Loucy (cell line): ENCODE results near the gene TXNDC11.

Experiments used
- H2AFZ ChIP-seq: fragments of 200-600 bp; sonication (generic); 2 replicates; pipeline ENCODE4 v1.6.0; 2016; ENCODE audit warnings: antibody characterized with exemption, mild to moderate bottlenecking, low read length, moderate library complexity
- H3F3A ChIP-seq: fragments of 200-600 bp; 2 replicates; pipeline ENCODE4 v1.6.0; 2016; ENCODE audit warnings: antibody characterized with exemption, low read depth, mild to moderate bottlenecking
- H3K27me3 ChIP-seq: fragments of 200-600 bp; sonication (generic); 2 replicates; pipeline ENCODE4 v1.6.1; 2014; ENCODE audit warnings: low read length, mild to moderate bottlenecking; ENCODE audit not compliant: insufficient read depth, poor library complexity, severe bottlenecking
- H3K36me3 ChIP-seq: fragments of 200-600 bp; sonication (generic); 2 replicates; pipeline ENCODE4 v1.6.1; 2016; ENCODE audit warnings: low read length; ENCODE audit not compliant: insufficient read depth
- H3K4me1 ChIP-seq: fragments of 200-600 bp; sonication (generic); 2 replicates; pipeline ENCODE4 v1.5.1; 2014; ENCODE audit warnings: low read length, mild to moderate bottlenecking; ENCODE audit not compliant: insufficient read depth, poor library complexity, severe bottlenecking
- H3K4me2 ChIP-seq: fragments of 200-600 bp; sonication (generic); 2 replicates; pipeline ENCODE4 v1.6.0; 2014; ENCODE audit warnings: antibody characterized with exemption, low read length, low read depth, mild to moderate bottlenecking; ENCODE audit not compliant: poor library complexity, severe bottlenecking
- H3K4me3 ChIP-seq: fragments of 200-600 bp; sonication (generic); 2 replicates; pipeline ENCODE4 v1.5.1; 2014; ENCODE audit warnings: low read length, mild to moderate bottlenecking, mixed read lengths; ENCODE audit not compliant: poor library complexity, severe bottlenecking
- H3K79me2 ChIP-seq: fragments of 200-600 bp; sonication (generic); 2 replicates; pipeline ENCODE4 v1.6.1; 2014; ENCODE audit warnings: low read length; ENCODE audit not compliant: insufficient read depth
- H3K9ac ChIP-seq: fragments of 200-600 bp; sonication (generic); 2 replicates; pipeline ENCODE4 v1.6.0; 2014; ENCODE audit warnings: mild to moderate bottlenecking, low read depth, low read length, moderate library complexity; ENCODE audit not compliant: poor library complexity, severe bottlenecking
- H3K9me2 ChIP-seq: fragments of 200-600 bp; sonication (generic); replicated peaks from 2 replicates; pipeline ENCODE4 v1.6.1; 2016; ENCODE audit warnings: low read depth, low read length, mixed read lengths
- H3K9me3 ChIP-seq: fragments of 200-600 bp; sonication (generic); 2 replicates; pipeline ENCODE4 v1.6.1; 2014; ENCODE audit warnings: mild to moderate bottlenecking, antibody characterized with exemption, low read length, low read depth; ENCODE audit not compliant: insufficient read depth
- H4K20me1 ChIP-seq: fragments of 200-600 bp; sonication (generic); 2 replicates; pipeline ENCODE4 v1.6.0; 2014; ENCODE audit warnings: antibody characterized with exemption, low read length, mild to moderate bottlenecking; ENCODE audit not compliant: insufficient read depth, poor library complexity, severe bottlenecking
- EZH2phosphoT487 ChIP-seq: fragments of 200-600 bp; IDR thresholded peaks from 2 replicates; pipeline ENCODE4 v1.6.1; 2018; ENCODE audit warnings: antibody characterized with exemption, mild to moderate bottlenecking, moderate library complexity, borderline replicate concordance
- TF ChIP-seq, protein P1 (sequence below): fragments of 200-600 bp; sonication (generic); conservative IDR thresholded peaks from 2 replicates; pipeline ENCODE4 v1.5.1; 2014; ENCODE audit warnings: mild to moderate bottlenecking, antibody characterized with exemption, low read length

The TXNDC11 gene

DNA sequence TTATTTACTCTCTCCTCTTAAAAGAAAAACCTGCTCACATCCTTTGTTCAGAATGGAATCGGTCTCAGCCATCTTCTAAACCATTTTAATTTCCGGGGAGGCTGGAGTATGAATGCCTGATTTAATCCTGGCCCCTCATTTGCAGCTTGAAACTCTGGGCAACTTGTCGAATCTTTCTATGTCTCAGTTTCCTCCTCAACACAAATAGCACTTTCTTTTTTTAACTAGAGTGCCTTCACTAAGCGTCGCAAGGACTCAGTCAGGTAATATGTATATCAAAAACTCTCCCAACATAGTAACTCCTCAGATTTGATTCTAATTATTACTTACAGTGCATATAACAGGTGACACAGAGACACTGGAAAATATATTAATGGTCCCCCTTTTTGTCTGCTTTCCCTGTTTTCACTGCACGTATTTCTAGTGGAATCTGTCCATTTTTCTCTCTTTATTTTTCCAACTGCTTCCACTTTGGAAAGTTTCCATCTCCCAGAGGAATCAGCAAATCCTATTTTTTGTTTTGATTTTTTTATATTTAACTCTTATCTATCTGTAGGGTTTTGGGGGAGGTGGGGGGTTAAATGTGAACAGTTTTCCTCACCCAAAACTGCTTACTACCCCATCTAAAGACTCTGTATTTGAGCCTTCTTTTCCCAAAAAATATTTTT lies 55.8 kb downstream of the TXNDC11 start:
- Histone ChIP-seq H3K4me2 (no peak overlapping the region), H3K9me3 (no peaks in the 10 kb centered on the region), H3K9ac (no peak overlapping the region), H2AFZ (no peak overlapping the region), H3K9me2 (no peaks in the 10 kb centered on the region), H3K36me3 (peaks cover 42% of the 10 kb centered on the region; the same call in 1 of the 2 replicates), H4K20me1 (no peaks in the 10 kb centered on the region), H3K27me3 (no peaks in the 10 kb centered on the region), H3K4me3 (no peak overlapping the region), H3K79me2 (no peaks in the 10 kb centered on the region), H3K4me1 (peaks cover under 1% of the 10 kb centered on the region), H3F3A (no peaks in the 10 kb centered on the region)
- TF ChIP-seq, protein P1, sequence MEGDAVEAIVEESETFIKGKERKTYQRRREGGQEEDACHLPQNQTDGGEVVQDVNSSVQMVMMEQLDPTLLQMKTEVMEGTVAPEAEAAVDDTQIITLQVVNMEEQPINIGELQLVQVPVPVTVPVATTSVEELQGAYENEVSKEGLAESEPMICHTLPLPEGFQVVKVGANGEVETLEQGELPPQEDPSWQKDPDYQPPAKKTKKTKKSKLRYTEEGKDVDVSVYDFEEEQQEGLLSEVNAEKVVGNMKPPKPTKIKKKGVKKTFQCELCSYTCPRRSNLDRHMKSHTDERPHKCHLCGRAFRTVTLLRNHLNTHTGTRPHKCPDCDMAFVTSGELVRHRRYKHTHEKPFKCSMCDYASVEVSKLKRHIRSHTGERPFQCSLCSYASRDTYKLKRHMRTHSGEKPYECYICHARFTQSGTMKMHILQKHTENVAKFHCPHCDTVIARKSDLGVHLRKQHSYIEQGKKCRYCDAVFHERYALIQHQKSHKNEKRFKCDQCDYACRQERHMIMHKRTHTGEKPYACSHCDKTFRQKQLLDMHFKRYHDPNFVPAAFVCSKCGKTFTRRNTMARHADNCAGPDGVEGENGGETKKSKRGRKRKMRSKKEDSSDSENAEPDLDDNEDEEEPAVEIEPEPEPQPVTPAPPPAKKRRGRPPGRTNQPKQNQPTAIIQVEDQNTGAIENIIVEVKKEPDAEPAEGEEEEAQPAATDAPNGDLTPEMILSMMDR: no peak
- no peak for TF ChIP-seq EZH2phosphoT487

GRCh38 chr16:11685844-11686618 lies 56.6 kb downstream of the TXNDC11 start:
- H3K9me3 ChIP-seq: no peaks in the 10 kb centered on the region
- H3K27me3 ChIP-seq: no peaks in the 10 kb centered on the region
- H3F3A ChIP-seq: no peaks in the 10 kb centered on the region
- no peaks in the 10 kb centered on the region for H3K79me2 ChIP-seq
- no peak overlapping the region for H3K4me2 ChIP-seq
- TF ChIP-seq, protein P1: no peak
- no peak for TF ChIP-seq EZH2phosphoT487
- no peak overlapping the region for H3K9ac ChIP-seq
- H3K36me3 ChIP-seq: peaks cover 34% of the 10 kb centered on the region; the same call in 1 of the 2 replicates
- H2AFZ ChIP-seq: no peak overlapping the region
- H3K9me2 ChIP-seq: no peaks in the 10 kb centered on the region
- peaks cover 3% of the 10 kb centered on the region for H3K4me1 ChIP-seq
- H3K4me3 ChIP-seq: no peak overlapping the region
- no peaks in the 10 kb centered on the region for H4K20me1 ChIP-seq

- H3K4me3 ChIP-seq: no peak overlapping the region
- no peaks in the 10 kb centered on the region for H3F3A ChIP-seq
- no peak overlapping the region for H3K9ac ChIP-seq
- TF ChIP-seq, protein P1: no peak
- no peak for TF ChIP-seq EZH2phosphoT487
- no peak overlapping the region for H3K4me2 ChIP-seq
- peaks cover 3% of the 10 kb centered on the region for H3K4me1 ChIP-seq
- no peaks in the 10 kb centered on the region for H3K79me2 ChIP-seq
- H3K27me3 ChIP-seq: no peaks in the 10 kb centered on the region
- H3K9me3 ChIP-seq: no peaks in the 10 kb centered on the region
- H3K9me2 ChIP-seq: no peaks in the 10 kb centered on the region
- no peaks in the 10 kb centered on the region for H4K20me1 ChIP-seq
- peaks cover 37% of the 10 kb centered on the region; the same call in 1 of the 2 replicates for H3K36me3 ChIP-seq
- H2AFZ ChIP-seq: no peak overlapping the region
Observed at GRCh38 chr16:11684231-11685025, 58.2 kb downstream of the TXNDC11 start.
